Putamen (tissue), 1 donor: Measurements from ENCODE around the gene CIPC.

Source experiments
- DNase-seq: peaks from one replicate; pipeline ENCODE4 v3.0.0-alpha.2; 2016; ENCODE audit warnings: low spot score

CIPC gene

GRCh38 chr14:77071938-77072388, 26.1 kb upstream of the CIPC start:
- DNase-seq: no peak

- no peak for DNase-seq
Observed at GRCh38 chr14:77074969-77075368, 23.1 kb upstream of the CIPC start.

- no peak for DNase-seq
Observed at GRCh38 chr14:77076113-77076631, 21.9 kb upstream of the CIPC start.

- no peak for DNase-seq
Observed at GRCh38 chr14:77077040-77077439, 21.0 kb upstream of the CIPC start.

GRCh38 chr14:77082356-77082755, 15.7 kb upstream of the CIPC start:
- no peak for DNase-seq

- DNase-seq: peak; percentile 80
Observed at GRCh38 chr14:77083082-77083481, 15.0 kb upstream of the CIPC start.

- DNase-seq: no peak
Observed at GRCh38 chr14:77084985-77085384, 13.1 kb upstream of the CIPC start.

- no peak for DNase-seq
Observed at GRCh38 chr14:77085538-77085937, 12.5 kb upstream of the CIPC start.

GRCh38 chr14:77086017-77086727, 11.9 kb upstream of the CIPC start:
- DNase-seq: no peak

GRCh38 chr14:77086951-77087350, 11.1 kb upstream of the CIPC start:
- no peak for DNase-seq

- no peak for DNase-seq
Observed at GRCh38 chr14:77087631-77088030, 10.4 kb upstream of the CIPC start.

- no peak for DNase-seq
Observed at GRCh38 chr14:77088219-77088618, 9.8 kb upstream of the CIPC start.

GRCh38 chr14:77088645-77089044, 9.4 kb upstream of the CIPC start:
- DNase-seq: no peak

GRCh38 chr14:77091518-77091917, 6.5 kb upstream of the CIPC start:
- no peak for DNase-seq

GRCh38 chr14:77092676-77093075, 5.4 kb upstream of the CIPC start:
- no peak for DNase-seq

- DNase-seq: peak; percentile 77
Observed at GRCh38 chr14:77094672-77095284, 3.3 kb upstream of the CIPC start.

GRCh38 chr14:77097006-77097699, 905 bp upstream of the CIPC start:
- DNase-seq: no peak

GRCh38 chr14:77098529-77099353, 683 bp downstream of the CIPC start:
- DNase-seq: peak; percentile 86

GRCh38 chr14:77099425-77100167, 1.5 kb downstream of the CIPC start:
- no peak for DNase-seq

- no peak for DNase-seq
Observed at GRCh38 chr14:77100961-77101360, 2.9 kb downstream of the CIPC start.

- peak; percentile 84 for DNase-seq
Observed at GRCh38 chr14:77102154-77102553, 4.1 kb downstream of the CIPC start.
